ENCODE measurements around the gene KCND2. TPM values are rescaled to one million over a fixed set of nuclear protein-coding genes. Genes with fewer than 3 reads are reported as not detected.

Gene KCND2
- total RNA-seq, 1 donor from 2014 or later = 0.61 TPM

DNA sequence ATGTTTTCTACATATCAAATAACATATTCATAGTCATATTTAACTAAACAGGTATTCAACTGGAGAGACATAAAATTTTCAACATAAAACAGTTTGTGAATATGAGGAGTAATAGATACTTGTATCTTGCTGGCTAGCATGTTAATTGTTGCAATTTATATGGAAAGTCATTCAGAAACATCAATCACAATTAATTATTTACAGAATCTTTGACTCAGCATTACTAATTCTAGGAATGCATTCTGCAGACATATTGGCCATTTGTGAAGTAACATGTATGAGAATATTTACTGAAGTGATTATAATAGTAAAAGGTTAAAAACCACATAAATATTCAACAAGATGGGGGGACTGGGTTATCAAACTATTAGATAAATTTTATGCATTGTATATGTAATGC is 381.3 kb downstream of the KCND2 start:
- Mint-ChIP-seq H3K27me3 (ENCODE audit: low read depth) (no peaks in the 10 kb centered on the region), H3K4me3 (no peak overlapping the region), H3K4me1 (no peaks in the 10 kb centered on the region)

DNA sequence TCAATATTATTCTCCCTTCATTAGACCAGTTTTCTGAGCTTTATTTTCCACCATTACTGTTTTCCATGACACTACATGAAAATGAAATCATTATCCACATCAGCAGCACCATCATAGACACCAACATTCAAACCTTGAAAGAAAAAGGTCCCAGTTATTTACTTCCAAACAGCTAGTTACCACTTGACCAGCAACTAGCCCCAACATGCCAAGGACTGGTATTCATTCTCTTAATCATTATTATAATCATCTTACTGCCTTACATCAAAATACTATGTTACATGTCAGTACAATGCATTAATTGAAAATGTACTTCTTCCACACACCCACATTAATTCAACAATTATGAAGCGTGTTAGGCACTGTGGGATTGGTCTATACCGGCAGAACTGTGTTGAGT is 385.5 kb downstream of the KCND2 start:
- no peak for DNase-seq (ENCODE audit: low read depth, low spot score)
- Mint-ChIP-seq H3K27ac (ENCODE audit: unreplicated experiment) (no peak overlapping the region), H3K4me1 (no peaks in the 10 kb centered on the region), H3K27me3 (ENCODE audit: low read depth) (no peaks in the 10 kb centered on the region), H3K4me3 (no peak overlapping the region), H3K9me3 (no peaks in the 10 kb centered on the region), H3K36me3 (ENCODE audit: low read depth) (no peaks in the 10 kb centered on the region)
- TF ChIP-seq, protein P1, sequence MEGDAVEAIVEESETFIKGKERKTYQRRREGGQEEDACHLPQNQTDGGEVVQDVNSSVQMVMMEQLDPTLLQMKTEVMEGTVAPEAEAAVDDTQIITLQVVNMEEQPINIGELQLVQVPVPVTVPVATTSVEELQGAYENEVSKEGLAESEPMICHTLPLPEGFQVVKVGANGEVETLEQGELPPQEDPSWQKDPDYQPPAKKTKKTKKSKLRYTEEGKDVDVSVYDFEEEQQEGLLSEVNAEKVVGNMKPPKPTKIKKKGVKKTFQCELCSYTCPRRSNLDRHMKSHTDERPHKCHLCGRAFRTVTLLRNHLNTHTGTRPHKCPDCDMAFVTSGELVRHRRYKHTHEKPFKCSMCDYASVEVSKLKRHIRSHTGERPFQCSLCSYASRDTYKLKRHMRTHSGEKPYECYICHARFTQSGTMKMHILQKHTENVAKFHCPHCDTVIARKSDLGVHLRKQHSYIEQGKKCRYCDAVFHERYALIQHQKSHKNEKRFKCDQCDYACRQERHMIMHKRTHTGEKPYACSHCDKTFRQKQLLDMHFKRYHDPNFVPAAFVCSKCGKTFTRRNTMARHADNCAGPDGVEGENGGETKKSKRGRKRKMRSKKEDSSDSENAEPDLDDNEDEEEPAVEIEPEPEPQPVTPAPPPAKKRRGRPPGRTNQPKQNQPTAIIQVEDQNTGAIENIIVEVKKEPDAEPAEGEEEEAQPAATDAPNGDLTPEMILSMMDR (conservative IDR thresholded peaks at IDR 0.05) = no peak

More for the DNA sequence above, 381.3 kb downstream of the KCND2 start:
- H3K9me3 Mint-ChIP-seq = peaks cover 7% of the 10 kb centered on the region
- TF ChIP-seq, protein P1 (conservative IDR thresholded peaks at IDR 0.05) = no peak
- no peak overlapping the region for H3K27ac Mint-ChIP-seq (ENCODE audit: unreplicated experiment)
- H3K36me3 Mint-ChIP-seq (ENCODE audit: low read depth) = no peaks in the 10 kb centered on the region
- DNase-seq (ENCODE audit: low read depth, low spot score) = no peak

DNA sequence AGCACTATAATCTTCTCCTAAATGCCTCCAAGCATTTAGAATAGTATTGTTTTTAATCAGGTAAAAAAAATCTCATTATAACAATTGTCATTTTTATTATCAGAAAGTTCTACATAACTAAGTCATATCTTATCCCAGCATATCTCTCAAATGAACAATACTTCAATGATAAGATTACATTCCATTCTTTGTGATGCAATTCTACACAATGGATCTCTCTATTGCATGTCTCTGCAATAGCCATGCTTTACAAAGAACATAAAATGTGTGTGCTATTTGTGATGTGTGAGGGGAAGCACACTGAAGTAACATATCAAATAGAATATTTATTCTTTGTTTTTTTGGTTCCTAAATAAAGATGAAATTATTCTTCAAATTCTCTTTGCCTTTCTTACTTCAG is 389.3 kb downstream of the KCND2 start:
- no peaks in the 10 kb centered on the region for H3K36me3 Mint-ChIP-seq (ENCODE audit: low read depth)
- H3K4me3 Mint-ChIP-seq = no peak overlapping the region
- H3K27me3 Mint-ChIP-seq (ENCODE audit: low read depth) = no peaks in the 10 kb centered on the region
- H3K9me3 Mint-ChIP-seq = no peaks in the 10 kb centered on the region
- no peak for DNase-seq (ENCODE audit: low read depth, low spot score)
- no peaks in the 10 kb centered on the region for H3K4me1 Mint-ChIP-seq
- no peak overlapping the region for H3K27ac Mint-ChIP-seq (ENCODE audit: unreplicated experiment)
- TF ChIP-seq, protein P1 (conservative IDR thresholded peaks at IDR 0.05) = no peak

DNA sequence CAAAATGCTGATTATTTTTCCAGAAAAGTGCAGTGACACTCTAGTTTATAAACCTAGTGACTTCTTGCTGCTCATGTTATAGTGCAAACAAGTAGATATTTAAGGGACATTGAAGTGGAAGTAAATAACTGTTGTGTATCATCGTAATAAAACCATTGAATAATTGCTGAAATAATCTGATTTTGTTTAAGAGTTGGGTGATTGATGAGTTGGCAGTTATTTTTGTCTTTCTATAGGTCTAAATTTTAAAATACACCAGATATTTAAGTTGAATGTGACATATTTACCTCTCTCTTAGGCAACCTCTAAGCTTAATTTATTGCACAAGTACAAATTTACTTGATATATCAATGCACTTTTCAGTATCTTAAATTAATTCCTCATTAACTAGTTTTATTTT is 392.1 kb downstream of the KCND2 start:
- Mint-ChIP-seq H3K27me3 (ENCODE audit: low read depth) (no peaks in the 10 kb centered on the region), H3K27ac (ENCODE audit: unreplicated experiment) (no peak overlapping the region), H3K4me1 (no peaks in the 10 kb centered on the region), H3K36me3 (ENCODE audit: low read depth) (no peaks in the 10 kb centered on the region), H3K9me3 (no peaks in the 10 kb centered on the region), H3K4me3 (no peak overlapping the region)
- no peak for DNase-seq (ENCODE audit: low read depth, low spot score)
- TF ChIP-seq, protein P1 (conservative IDR thresholded peaks at IDR 0.05) = no peak

DNA sequence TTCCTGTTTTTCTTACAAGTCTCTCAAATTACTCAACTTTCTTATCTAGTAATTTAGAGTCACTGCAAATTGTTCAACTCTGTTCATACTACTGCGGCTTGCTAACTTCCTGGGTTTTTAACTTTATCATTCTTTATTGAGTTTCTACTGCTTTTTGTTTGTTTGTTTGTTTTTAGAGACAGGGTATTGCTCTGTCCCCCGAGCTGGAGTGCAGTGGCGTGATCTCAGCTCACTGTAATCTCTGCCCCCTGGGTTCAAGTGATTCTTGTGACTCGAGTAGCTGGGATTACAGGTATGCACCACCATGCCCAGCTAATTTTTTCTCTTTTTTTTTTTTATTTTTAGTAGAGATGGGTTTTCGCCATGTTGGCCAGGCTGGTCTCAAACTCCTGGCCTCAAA is 402.1 kb downstream of the KCND2 start:
- no peak overlapping the region for H3K27ac Mint-ChIP-seq (ENCODE audit: unreplicated experiment)
- H3K4me3 Mint-ChIP-seq = no peak overlapping the region
- no peak for DNase-seq (ENCODE audit: low read depth, low spot score)
- no peaks in the 10 kb centered on the region for H3K4me1 Mint-ChIP-seq
- H3K36me3 Mint-ChIP-seq (ENCODE audit: low read depth) = no peaks in the 10 kb centered on the region
- H3K9me3 Mint-ChIP-seq = no peaks in the 10 kb centered on the region
- no peaks in the 10 kb centered on the region for H3K27me3 Mint-ChIP-seq (ENCODE audit: low read depth)
- TF ChIP-seq, protein P1 (conservative IDR thresholded peaks at IDR 0.05) = no peak

DNA sequence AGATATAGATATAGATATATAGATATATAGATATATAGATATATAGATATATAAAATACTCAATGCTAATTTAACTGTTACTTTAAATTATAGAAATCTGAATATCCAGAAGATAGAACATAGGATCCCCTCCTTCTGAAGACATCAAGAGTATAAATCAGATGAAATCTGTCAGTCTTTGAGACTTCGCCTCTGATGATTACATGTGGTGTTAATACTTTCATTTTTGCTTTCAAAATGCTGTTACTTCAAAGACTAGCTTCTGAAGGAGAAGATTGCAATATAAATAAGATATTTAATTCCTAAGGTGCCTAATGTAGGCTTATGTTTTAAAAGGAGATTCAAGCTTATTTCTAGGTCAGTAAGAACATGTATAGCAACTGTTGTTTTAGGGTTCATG is 404.6 kb downstream of the KCND2 start:
- H3K4me1 Mint-ChIP-seq = peaks cover 7% of the 10 kb centered on the region
- H3K36me3 Mint-ChIP-seq (ENCODE audit: low read depth) = no peaks in the 10 kb centered on the region
- TF ChIP-seq, protein P1 (conservative IDR thresholded peaks at IDR 0.05) = no peak
- H3K27me3 Mint-ChIP-seq (ENCODE audit: low read depth) = no peaks in the 10 kb centered on the region
- no peak overlapping the region for H3K27ac Mint-ChIP-seq (ENCODE audit: unreplicated experiment)
- DNase-seq (ENCODE audit: low read depth, low spot score) = no peak
- no peak overlapping the region for H3K4me3 Mint-ChIP-seq
- no peaks in the 10 kb centered on the region for H3K9me3 Mint-ChIP-seq

All from neural crest cell (in vitro differentiated cells).